Heart right ventricle (tissue), 16 donors: ENCODE measurements around the gene GSPT1. TPM values are rescaled to one million over a fixed set of nuclear protein-coding genes. Genes with fewer than 3 reads are reported as not detected.
"Not testable (repeated sequence)": the region's sequence is repeated elsewhere in the genome, so short reads cannot be mapped to it uniquely, and the experiment has no call there.

ENCODE experiments used
- ATAC-seq, 8 donors: fragments of 200-7000 bp; cut with Tn5 transposase; one replicate each; pipeline ENCODE4 v1.9.1; 2020; ENCODE audit warnings: mild to moderate bottlenecking in 8 of 8, moderate library complexity in 8 of 8, moderate number of reproducible peaks in 1 of 8
- DNase-seq, 2 donors: peaks; one replicate each; pipeline ENCODE4 v3.0.0-alpha.2; 2020
- H3K27ac ChIP-seq, 10 donors: fragments of 200-600 bp; sonication (generic) in 2 of 10; one replicate each; pipeline versions ENCODE4 v1.5.0 to v1.8.0; 2020 to 2022; ENCODE audit warnings: mild to moderate bottlenecking in 3 of 10
- H3K27me3 ChIP-seq, 7 donors: fragments of 200-600 bp; one replicate each; pipeline ENCODE4 v1.8.0; 2021 to 2022; ENCODE audit warnings: mild to moderate bottlenecking in 2 of 7
- H3K36me3 ChIP-seq, 9 donors: fragments of 200-600 bp; sonication (generic) in 1 of 9; one replicate each; pipeline versions ENCODE4 v1.5.0 to v1.8.0; 2020 to 2022; ENCODE audit warnings: mild to moderate bottlenecking in 2 of 9
- H3K4me1 ChIP-seq, 9 donors: fragments of 200-600 bp; sonication (generic) in 1 of 9; one replicate each; pipeline versions ENCODE4 v1.5.0 to v1.8.0; 2020 to 2022; ENCODE audit warnings: mild to moderate bottlenecking in 4 of 9
- H3K4me3 ChIP-seq, 10 donors: fragments of 200-600 bp; sonication (generic) in 2 of 10; one replicate each; pipeline versions ENCODE4 v1.5.0 to v1.8.0; 2020 to 2022; ENCODE audit warnings: mild to moderate bottlenecking in 7 of 10, moderate library complexity in 2 of 10
- H3K9me3 ChIP-seq, 11 donors: fragments of 200-600 bp in 10 of 11; sonication (generic) in 2 of 11; one replicate each; pipeline versions ENCODE4 v1.5.0 to v1.8.0; 2013 to 2022; ENCODE audit warnings: mild to moderate bottlenecking in 2 of 11, control low read depth in 1 of 11, moderate library complexity in 1 of 11
- WGBS, 2 donors: extraction: QIAGEN DNeasy Blood & Tissue Kit; methylation state at CpG; one replicate each; pipeline ENCODE4 v1.1.7; 2013; ENCODE audit warnings: inconsistent platforms in 1 of 2; 5-methylcytosine and 5-hydroxymethylcytosine counted together
- intact Hi-C, 10 donors: fragments of 100-400 bp; cut with DNase I; formaldehyde crosslinking; loops; one replicate each; pipeline versions ENCODE4 v1.11.1 to v1.14.2; 2022
- polyA plus RNA-seq, 2 donors: library from polyadenylated mRNA; stranded (reverse); fragments of 200-250 nt; gene quantifications; one replicate each; pipeline ENCODE4 v1.2.3, GENCODE V29; 2013
- total RNA-seq, 10 donors: library from RNA; stranded (reverse); fragmentation: NEBNext Ultra II Directional in 3 of 10; extraction: Animal tissue kit (Norgen Biotek cat#: 25700) in 3 of 10; gene quantifications; one replicate each; pipeline versions ENCODE4 v1.2.1 to v1.2.4, GENCODE V29; 2021 to 2023
- TF ChIP-seq, protein P1 (sequence below), 9 donors: fragments of 200-600 bp; sonication (generic) in 2 of 9; IDR thresholded peaks; one replicate each; pipeline versions ENCODE4 v1.5.0 to v1.8.0; 2021 to 2022; ENCODE audit warnings: antibody characterized with exemption in 9 of 9, mild to moderate bottlenecking in 5 of 9, moderate library complexity in 1 of 9
- donor health status: Arrhythmogenic right ventricular cardiomyopathy.
- donor health status: ischemic (EF 13 %, LVEDD 7.1; RV severe dilation, severe dysfunction).
- donor health status: healthy with polysubstance abuse.
- donor health status: DM: no; HTN: yes; CAD: no.
- donor health status: DM: no; HTN: no; CAD: no.
- donor health status: ischemic (EF 25% LVEDD 6.9; RV normal size, moderate dysfunction).
- donor health status: ischemic (EF 25% LVEDD 5.7; RV mildly dilated, moderate dysfunction).
- donor health status: healthy.
- donor health status: DM: yes; HTN: yes; CAD: no.
- donor health status: Ischemic cardiomyopathy.
- donor health status: ischemic (EF 35%, LVEDD 5.7; RV mildly dilated, moderate dysfunction).
- donor health status: nonischemic (EF 11% LVEDD 7.7; RV severe dilation, severe dysfunction).
- donor health status: DM: yes; HTN: yes; CAD: no.
- donor health status: PGD.
- donor health status: ischemic (EF 29% LVEDD 5.4; RV normal size, mild dysfunction).
- donor health status: nonischemic (EF 23%, LVEDD 6.1; RV moderate dilation, normal function).

Gene GSPT1
- total and polyA plus RNA-seq, 12 donors: 17.0 to 117 (median 92.3) TPM

GRCh38 chr16:11819798-11820197, 96.0 kb downstream of the GSPT1 start:
- H3K36me3 ChIP-seq: no peaks in the 10 kb centered on the region
- ATAC-seq (no peak), DNase-seq (no peak)
- intact Hi-C loops: loop anchor here in 8 of 10 donors (10.0 kb wide), 3 partner anchors 285 to 425 kb away; no protein-coding TSS in a partner anchor
- peaks cover 0 to 23% (median 7%) of the 10 kb centered on the region in 9 donors for H3K4me1 ChIP-seq
- no peaks in the 10 kb centered on the region for H3K27me3 ChIP-seq
- 83 to 84% methylated on average over 10 of the region's 10 CpGs for WGBS, 2 donors
- TF ChIP-seq, protein P1, sequence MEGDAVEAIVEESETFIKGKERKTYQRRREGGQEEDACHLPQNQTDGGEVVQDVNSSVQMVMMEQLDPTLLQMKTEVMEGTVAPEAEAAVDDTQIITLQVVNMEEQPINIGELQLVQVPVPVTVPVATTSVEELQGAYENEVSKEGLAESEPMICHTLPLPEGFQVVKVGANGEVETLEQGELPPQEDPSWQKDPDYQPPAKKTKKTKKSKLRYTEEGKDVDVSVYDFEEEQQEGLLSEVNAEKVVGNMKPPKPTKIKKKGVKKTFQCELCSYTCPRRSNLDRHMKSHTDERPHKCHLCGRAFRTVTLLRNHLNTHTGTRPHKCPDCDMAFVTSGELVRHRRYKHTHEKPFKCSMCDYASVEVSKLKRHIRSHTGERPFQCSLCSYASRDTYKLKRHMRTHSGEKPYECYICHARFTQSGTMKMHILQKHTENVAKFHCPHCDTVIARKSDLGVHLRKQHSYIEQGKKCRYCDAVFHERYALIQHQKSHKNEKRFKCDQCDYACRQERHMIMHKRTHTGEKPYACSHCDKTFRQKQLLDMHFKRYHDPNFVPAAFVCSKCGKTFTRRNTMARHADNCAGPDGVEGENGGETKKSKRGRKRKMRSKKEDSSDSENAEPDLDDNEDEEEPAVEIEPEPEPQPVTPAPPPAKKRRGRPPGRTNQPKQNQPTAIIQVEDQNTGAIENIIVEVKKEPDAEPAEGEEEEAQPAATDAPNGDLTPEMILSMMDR (IDR thresholded peaks at IDR 0.05): no peak
- no peak overlapping the region for H3K27ac ChIP-seq
- no peaks in the 10 kb centered on the region for H3K9me3 ChIP-seq
- no peak overlapping the region for H3K4me3 ChIP-seq

DNA sequence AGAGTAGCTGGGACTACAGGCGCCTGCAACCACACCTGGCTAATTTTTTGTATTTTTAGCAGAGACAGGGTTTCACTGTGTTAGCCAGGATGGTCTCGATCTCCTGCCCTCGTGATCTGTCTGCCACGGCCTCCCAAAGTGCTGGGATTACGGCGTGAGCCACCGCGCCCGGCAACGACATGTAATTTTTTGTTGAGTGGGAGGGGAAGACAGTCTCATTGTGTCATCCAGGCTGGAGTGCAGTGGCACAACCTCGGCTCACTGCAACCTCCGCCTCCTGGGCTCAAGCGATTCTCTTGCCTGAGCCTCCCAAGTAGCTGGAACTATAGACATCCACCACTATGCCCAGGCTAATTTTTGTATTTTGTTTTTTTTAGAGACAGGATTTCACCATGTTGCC, 96.8 kb downstream of the GSPT1 start:
- not testable (repeated sequence) for H3K9me3 ChIP-seq, H3K36me3 ChIP-seq, DNase-seq, ATAC-seq, H3K27ac ChIP-seq, H3K4me3 ChIP-seq, H3K27me3 ChIP-seq
- WGBS, 2 donors: 88 to 90% methylated on average over 13 of the region's 13 CpGs
- intact Hi-C loops: loop anchor here in 8 of 10 donors (10.0 kb wide), 3 partner anchors 284 to 424 kb away; no protein-coding TSS in a partner anchor
- H3K4me1 ChIP-seq: peaks cover 0 to 22% (median 0%) of the 10 kb centered on the region in 9 donors

Other genes with a start within 250 kb of the GSPT1 start
- gene SNN, start 247.5 kb downstream of the GSPT1 start, total RNA-seq: 10 to 100 TPM; 25.5 to 61.4 (median 37.6) TPM
- gene SNN, start 247.5 kb downstream of the GSPT1 start, polyA plus RNA-seq: 10 to 100 TPM; 10.1 to 21.2 TPM
- 10 to 100 TPM; 16.8 to 29.3 (median 23.9) TPM for gene TXNDC11, start 173.1 kb downstream of the GSPT1 start, total RNA-seq
- gene TXNDC11, start 173.1 kb downstream of the GSPT1 start, polyA plus RNA-seq: 10 to 100 TPM; 30.0 to 46.7 TPM
- 10 to 100 TPM; 26.8 to 36.1 (median 30.6) TPM for gene ZC3H7A, start 118.7 kb downstream of the GSPT1 start, total RNA-seq
- gene ZC3H7A, start 118.7 kb downstream of the GSPT1 start, polyA plus RNA-seq: 10 to 100 TPM; 15.2 to 22.8 TPM
- 100 to 1,000 TPM in 6 of 10 donors, 10 to 100 TPM in 4; 89.4 to 133 (median 105) TPM for gene RSL1D1, start 64.4 kb downstream of the GSPT1 start, total RNA-seq
- 10 to 100 TPM; 24.7 to 63.3 TPM for gene RSL1D1, start 64.4 kb downstream of the GSPT1 start, polyA plus RNA-seq
- 1 to 10 TPM; 1.2 to 4.7 (median 2.3) TPM for gene NPIPB2, start 26.1 kb upstream of the GSPT1 start, total RNA-seq
- 1 to 10 TPM; 3.7 to 8.9 TPM for gene NPIPB2, start 26.1 kb upstream of the GSPT1 start, polyA plus RNA-seq
- not detected for gene TNFRSF17, start 49.3 kb upstream of the GSPT1 start, total RNA-seq
- not detected for gene TNFRSF17, start 49.3 kb upstream of the GSPT1 start, polyA plus RNA-seq
- gene SNX29, start 60.8 kb upstream of the GSPT1 start, total RNA-seq: 10 to 100 TPM; 10.8 to 23.9 (median 14.0) TPM
- gene SNX29, start 60.8 kb upstream of the GSPT1 start, polyA plus RNA-seq: 1 to 10 TPM; 2.1 to 2.8 TPM